Measurements from ENCODE around the gene SIN3B. TPM values are rescaled to one million over a fixed set of nuclear protein-coding genes. Genes with fewer than 3 reads are reported as not detected.

Gene SIN3B
- total RNA-seq, 2 donors from 2014 or later, result 19.8 to 31.0 TPM

DNA sequence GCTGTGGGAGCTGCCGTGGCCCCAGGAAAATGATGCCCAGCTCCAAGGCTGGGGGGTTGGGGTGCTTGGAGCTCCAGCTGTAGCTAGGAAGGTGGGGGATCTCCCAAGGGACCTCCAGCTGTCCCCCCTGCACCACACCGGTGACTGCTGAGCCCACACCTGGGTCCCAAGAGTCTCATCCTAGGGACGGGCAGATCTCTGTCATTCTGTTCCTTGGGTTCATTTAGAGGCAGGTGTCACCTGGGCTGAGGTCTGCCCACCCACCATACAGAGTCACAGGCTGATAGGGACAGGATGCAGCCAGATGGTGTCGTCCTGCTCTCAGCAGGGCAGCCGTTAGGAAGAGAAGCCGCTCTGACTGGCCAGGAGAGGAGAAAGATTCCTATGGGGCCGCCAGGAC is 64.9 kb downstream of the SIN3B start:
- no peaks in the 10 kb centered on the region for H3K4me1 ChIP-seq
- H3K4me3 ChIP-seq, result no peak overlapping the region
- no peak overlapping the region for H3K9ac ChIP-seq (ENCODE audit: low read depth in 2 of 2, low read length in 2 of 2)
- no peaks in the 10 kb centered on the region for H3K9me3 ChIP-seq
- no peak for DNase-seq
- TF ChIP-seq, protein P1, sequence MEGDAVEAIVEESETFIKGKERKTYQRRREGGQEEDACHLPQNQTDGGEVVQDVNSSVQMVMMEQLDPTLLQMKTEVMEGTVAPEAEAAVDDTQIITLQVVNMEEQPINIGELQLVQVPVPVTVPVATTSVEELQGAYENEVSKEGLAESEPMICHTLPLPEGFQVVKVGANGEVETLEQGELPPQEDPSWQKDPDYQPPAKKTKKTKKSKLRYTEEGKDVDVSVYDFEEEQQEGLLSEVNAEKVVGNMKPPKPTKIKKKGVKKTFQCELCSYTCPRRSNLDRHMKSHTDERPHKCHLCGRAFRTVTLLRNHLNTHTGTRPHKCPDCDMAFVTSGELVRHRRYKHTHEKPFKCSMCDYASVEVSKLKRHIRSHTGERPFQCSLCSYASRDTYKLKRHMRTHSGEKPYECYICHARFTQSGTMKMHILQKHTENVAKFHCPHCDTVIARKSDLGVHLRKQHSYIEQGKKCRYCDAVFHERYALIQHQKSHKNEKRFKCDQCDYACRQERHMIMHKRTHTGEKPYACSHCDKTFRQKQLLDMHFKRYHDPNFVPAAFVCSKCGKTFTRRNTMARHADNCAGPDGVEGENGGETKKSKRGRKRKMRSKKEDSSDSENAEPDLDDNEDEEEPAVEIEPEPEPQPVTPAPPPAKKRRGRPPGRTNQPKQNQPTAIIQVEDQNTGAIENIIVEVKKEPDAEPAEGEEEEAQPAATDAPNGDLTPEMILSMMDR (IDR thresholded peaks at IDR 0.05), result no peak
- H3K36me3 ChIP-seq, result no peaks in the 10 kb centered on the region
- H3K27me3 ChIP-seq, result peaks cover 7% of the 10 kb centered on the region
- intact Hi-C loops (cut with DNase I), result no loop called here
- no peak overlapping the region for H3K27ac ChIP-seq

DNA sequence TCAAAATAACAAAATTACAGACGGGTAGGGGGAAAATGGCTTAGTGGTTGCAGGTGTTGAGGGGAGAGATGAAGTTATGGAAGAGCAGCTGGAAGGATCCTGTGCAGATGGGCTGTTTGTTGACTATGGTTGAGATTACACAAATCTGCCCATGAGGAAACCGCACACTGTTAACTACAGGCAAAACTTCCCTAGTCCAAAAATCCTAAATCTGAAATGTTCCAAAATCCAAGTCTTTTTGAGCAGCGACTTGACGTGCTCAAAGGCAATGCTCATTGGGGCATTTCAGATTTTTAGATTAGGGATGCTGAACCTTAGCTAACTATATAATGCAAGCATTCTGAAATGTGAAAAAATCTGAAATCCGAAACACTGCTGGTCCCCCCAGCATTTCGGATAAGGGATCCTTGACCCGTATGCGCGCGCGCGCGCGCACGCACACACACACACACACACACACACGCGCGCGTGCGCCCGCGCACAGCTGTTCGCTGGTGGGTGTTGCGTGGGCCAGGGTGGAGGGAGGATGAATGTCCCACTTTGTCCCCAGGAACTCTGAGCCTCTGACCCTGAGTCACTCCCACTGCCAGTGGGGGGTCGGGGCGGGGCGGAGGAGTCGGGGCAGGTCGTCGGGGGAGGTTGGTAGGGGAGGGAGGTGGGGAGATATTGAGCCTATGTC is 66.4 kb downstream of the SIN3B start:
- no peaks in the 10 kb centered on the region for H3K4me1 ChIP-seq
- peak overlapping the region; percentile 58 for H3K4me3 ChIP-seq
- intact Hi-C loops (cut with DNase I), result loop anchor here (5.0 kb wide), 1 partner anchor 183 kb away; no protein-coding TSS in a partner anchor
- DNase-seq, result peak; percentile 28
- no peaks in the 10 kb centered on the region for H3K36me3 ChIP-seq
- H3K27ac ChIP-seq, result peak overlapping the region; percentile 74
- peaks cover 7% of the 10 kb centered on the region for H3K27me3 ChIP-seq
- no peaks in the 10 kb centered on the region for H3K9me3 ChIP-seq
- TF ChIP-seq, protein P1 (IDR thresholded peaks at IDR 0.05), result no peak
- peak overlapping the region in 1 of 2 donors; percentile 51 for H3K9ac ChIP-seq (ENCODE audit: low read depth in 2 of 2, low read length in 2 of 2)

DNA sequence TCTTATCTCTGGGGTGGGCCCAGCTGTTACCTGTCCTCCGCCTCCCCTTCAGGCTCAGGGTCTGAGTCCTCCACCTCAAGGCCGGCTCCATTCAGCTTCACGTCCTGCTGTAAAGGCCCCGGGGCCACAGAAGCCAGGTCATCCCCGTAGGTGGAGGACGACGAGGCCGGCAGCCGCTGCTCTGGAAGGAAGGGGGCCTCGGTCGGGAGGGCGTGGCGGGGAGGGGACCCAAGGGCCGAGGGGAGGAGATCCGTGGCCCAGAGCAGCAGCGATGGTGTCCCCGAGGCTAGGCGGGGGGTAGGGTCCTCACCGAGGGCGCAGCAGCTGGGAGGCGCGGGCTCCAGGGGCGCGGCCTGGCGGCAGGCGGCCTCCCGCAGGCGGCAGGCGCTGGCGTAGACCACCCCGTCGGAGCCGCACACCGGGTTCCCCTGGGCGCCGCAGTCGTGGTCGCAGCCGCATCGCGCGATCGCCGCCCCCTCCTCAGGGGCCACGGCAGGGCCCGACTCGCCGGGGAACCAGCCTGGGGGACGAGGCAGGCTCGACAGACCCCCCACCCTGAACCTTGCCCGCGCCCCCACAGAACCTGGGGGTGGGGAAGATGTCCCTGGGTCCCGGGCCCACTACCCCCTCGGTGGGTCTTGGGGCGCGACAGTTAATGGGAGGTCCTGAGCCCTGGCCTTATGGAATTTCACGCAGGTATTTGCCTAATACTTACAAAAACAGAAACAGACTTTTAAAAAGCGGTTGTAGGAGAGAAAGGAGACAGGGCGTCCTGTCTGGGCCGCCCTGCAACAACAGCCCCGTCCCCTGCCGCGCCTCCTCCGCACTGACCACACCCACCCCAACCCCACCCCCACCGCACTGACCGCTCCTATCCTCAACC is 67.2 kb downstream of the SIN3B start:
- Histone ChIP-seq H3K4me3 (peak overlapping the region; percentile 58), H3K27me3 (peaks cover 7% of the 10 kb centered on the region), H3K9me3 (no peaks in the 10 kb centered on the region), H3K27ac (peak overlapping the region; percentile 74), H3K4me1 (no peaks in the 10 kb centered on the region), H3K9ac (ENCODE audit: low read depth in 2 of 2, low read length in 2 of 2) (peak overlapping the region; percentile 51 to 81), H3K36me3 (no peaks in the 10 kb centered on the region)
- TF ChIP-seq, protein P1 (IDR thresholded peaks at IDR 0.05), result no peak
- intact Hi-C loops (cut with DNase I), result loop anchor here (5.0 kb wide), 1 partner anchor 184 kb away; no protein-coding TSS in a partner anchor
- DNase-seq, result peak; percentile 27

DNA sequence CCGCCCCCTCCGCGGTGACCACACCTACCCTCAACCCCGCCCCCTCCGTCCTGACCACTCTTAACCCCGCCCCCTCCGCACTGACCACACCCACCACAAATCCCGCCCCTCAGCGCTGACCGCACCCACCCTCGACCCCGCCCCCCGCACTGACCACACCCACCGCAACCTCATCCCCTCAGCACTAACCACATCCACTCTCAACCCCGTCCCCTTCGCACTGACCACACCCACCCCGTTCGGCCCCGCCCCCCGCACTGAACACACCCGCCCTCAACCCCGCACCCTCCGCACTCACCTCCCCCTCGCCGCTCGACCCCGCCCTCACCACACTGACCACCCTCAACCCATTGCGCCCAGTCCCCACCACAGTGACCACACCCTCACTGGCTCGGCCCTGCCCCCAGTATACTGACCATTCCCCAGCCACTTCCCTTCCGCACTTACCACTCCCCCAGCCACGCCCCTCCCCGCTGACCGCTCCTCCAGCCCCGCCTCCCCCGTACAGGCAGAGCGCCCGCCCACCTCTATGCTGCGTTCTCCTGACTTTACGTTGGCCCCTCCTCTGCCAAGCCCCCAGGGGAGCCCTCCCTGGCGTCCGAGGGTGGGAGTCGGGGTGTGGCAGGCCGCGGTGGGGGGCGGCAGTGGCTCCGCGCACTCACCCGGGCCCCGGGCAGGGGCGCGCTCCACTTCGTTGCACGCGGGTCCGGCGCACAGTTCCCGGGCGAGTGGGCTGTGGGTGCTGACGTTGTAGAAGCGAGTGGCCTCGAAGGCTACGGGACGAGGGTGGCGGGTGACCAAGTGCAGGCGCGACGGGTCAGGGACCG is 68.0 kb downstream of the SIN3B start:
- Histone ChIP-seq H3K27ac (peak overlapping the region; percentile 45), H3K27me3 (peaks cover 7% of the 10 kb centered on the region), H3K9me3 (no peaks in the 10 kb centered on the region), H3K4me1 (no peaks in the 10 kb centered on the region), H3K36me3 (no peaks in the 10 kb centered on the region), H3K4me3 (peak overlapping the region; percentile 48), H3K9ac (ENCODE audit: low read depth in 2 of 2, low read length in 2 of 2) (peak overlapping the region; percentile 58 to 83)
- intact Hi-C loops (cut with DNase I), result loop anchor here (5.0 kb wide), 1 partner anchor 185 kb away; no protein-coding TSS in a partner anchor
- DNase-seq, result peak; percentile 95
- TF ChIP-seq, protein P1 (IDR thresholded peaks at IDR 0.05), result no peak

DNA sequence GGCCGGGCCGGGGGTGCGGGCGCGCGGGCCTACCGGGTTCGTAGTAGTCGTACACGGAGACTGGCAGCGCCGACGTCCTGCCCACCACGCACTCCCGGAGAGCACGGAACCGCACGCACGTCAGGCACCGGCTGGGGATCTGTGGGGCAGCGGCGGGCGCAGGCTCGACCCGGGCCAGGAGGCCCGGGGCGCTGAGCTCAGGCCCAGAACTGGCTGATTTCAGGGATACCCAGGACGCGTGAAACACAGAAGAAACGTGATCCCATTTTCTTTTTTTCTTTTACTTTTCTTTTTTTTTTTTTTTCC is 68.6 kb downstream of the SIN3B start:
- Histone ChIP-seq H3K9ac (ENCODE audit: low read depth in 2 of 2, low read length in 2 of 2) (peak overlapping the region; percentile 58 to 83), H3K36me3 (no peaks in the 10 kb centered on the region), H3K9me3 (no peaks in the 10 kb centered on the region), H3K4me3 (peak overlapping the region; percentile 48), H3K27ac (peak overlapping the region; percentile 45), H3K27me3 (peaks cover 7% of the 10 kb centered on the region), H3K4me1 (no peaks in the 10 kb centered on the region)
- TF ChIP-seq, protein P1 (IDR thresholded peaks at IDR 0.05), result no peak
- intact Hi-C loops (cut with DNase I), result loop anchor here (5.0 kb wide), 1 partner anchor 186 kb away; no protein-coding TSS in a partner anchor
- no peak for DNase-seq
